OCI-LY3 (cell line): Measurements from ENCODE around the gene DDIT4L.

ENCODE experiments used
- EZH2phosphoT487 ChIP-seq: fragments of 200-600 bp; shearing (Covaris generic); IDR thresholded peaks from 2 replicates; pipeline ENCODE4 v1.6.1; 2018; ENCODE audit warnings: antibody characterized with exemption, mixed run types, low read depth
- TF ChIP-seq, protein P1 (sequence below): fragments of 200-600, 300-600 bp; sonication (generic); IDR thresholded peaks from 2 replicates; pipeline ENCODE4 v1.5.1; 2014; ENCODE audit warnings: antibody characterized with exemption, low read length, low read depth

DNA sequence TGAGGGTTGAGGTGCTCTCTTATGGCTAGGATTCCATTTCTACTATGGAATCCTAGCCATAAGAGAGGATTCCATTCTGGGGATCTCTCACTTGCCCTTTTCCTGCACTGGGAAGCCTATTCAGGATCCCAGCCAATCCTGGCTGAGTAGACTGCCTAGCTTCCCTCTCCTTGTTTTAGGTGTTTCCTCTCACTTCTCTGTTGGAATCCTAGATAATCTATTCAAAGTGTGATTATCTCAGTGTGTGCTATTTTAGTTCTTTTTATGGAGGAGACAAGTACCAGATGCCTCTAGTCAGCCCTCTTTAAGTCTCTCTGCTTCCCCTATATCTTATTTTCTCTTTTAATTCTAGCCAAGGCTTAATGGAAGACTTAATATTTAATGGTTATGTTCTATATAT, 34.5 kb upstream of the DDIT4L start:
- TF ChIP-seq, protein P1, sequence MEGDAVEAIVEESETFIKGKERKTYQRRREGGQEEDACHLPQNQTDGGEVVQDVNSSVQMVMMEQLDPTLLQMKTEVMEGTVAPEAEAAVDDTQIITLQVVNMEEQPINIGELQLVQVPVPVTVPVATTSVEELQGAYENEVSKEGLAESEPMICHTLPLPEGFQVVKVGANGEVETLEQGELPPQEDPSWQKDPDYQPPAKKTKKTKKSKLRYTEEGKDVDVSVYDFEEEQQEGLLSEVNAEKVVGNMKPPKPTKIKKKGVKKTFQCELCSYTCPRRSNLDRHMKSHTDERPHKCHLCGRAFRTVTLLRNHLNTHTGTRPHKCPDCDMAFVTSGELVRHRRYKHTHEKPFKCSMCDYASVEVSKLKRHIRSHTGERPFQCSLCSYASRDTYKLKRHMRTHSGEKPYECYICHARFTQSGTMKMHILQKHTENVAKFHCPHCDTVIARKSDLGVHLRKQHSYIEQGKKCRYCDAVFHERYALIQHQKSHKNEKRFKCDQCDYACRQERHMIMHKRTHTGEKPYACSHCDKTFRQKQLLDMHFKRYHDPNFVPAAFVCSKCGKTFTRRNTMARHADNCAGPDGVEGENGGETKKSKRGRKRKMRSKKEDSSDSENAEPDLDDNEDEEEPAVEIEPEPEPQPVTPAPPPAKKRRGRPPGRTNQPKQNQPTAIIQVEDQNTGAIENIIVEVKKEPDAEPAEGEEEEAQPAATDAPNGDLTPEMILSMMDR: no peak
- TF ChIP-seq EZH2phosphoT487: no peak
